ENCODE measurements around the gene MAP3K8. TPM values are rescaled to one million over a fixed set of nuclear protein-coding genes. Genes with fewer than 3 reads are reported as not detected.

The MAP3K8 gene
- total RNA-seq, 1 donor from 2014 or later, result 7.3 TPM

DNA sequence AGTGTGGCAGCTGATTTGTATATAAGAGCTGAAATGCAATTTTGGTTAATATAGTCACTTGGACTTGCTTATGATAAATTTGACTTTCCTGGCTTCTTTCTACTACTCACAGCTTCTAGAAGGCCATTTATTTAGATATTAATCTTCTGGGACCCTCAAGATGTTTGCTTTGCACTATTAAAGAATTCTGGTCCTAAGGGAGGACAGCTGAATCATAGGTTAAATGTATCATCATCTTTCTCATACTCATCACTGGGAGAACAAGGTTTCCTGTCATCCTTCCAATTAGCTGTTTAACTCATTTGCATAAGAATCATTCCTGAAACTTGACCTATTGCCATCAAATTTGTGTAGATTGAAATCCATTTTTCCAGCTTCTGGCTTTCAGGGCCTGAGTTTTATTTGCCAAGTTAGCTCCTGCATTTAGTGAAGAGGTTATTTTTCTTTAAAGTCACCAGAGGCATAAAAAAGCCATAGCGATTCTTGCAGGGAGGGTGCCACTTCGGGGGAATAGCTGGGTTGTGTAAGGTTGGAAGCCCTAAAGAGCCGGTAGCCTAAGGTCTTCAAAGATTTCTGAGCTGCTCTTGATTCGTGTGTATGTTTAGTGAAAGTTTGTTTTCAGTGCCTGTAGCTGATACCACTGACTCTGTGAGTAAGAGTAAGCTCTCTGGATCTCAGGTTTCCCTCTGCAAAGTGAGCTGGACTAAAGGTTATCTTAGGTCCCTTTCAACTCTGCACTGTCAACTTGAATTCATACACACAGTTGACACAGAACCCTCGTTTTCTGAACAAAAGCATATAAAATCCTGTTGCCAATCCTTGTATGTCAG, 4.3 kb downstream of the MAP3K8 start:
- DNase-seq (no peak), ATAC-seq (ENCODE audit: poor library complexity) (no peak)
- intact Hi-C loops (cut with DNase I), result no loop called here

DNA sequence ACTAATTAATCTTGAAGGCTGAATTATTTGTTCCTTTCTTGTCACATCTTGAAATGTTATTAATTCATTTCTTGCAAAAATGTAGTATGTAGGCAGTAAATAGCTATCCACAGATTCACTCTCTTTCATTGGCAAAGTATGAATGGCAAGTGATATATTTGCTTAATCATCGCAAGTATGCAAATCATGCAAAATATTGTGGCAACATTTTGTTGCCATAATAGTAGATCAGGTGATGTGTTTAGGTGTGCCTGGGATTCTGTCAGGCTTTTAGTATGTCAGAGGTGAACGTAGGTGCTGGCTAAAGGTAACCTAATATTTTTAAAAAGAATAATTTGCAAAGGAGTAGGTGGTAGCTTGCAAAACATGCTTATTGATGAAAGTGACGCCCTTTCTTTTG, 5.9 kb downstream of the MAP3K8 start:
- intact Hi-C loops (cut with DNase I), result no loop called here
- no peak for DNase-seq
- no peak for ATAC-seq (ENCODE audit: poor library complexity)

DNA sequence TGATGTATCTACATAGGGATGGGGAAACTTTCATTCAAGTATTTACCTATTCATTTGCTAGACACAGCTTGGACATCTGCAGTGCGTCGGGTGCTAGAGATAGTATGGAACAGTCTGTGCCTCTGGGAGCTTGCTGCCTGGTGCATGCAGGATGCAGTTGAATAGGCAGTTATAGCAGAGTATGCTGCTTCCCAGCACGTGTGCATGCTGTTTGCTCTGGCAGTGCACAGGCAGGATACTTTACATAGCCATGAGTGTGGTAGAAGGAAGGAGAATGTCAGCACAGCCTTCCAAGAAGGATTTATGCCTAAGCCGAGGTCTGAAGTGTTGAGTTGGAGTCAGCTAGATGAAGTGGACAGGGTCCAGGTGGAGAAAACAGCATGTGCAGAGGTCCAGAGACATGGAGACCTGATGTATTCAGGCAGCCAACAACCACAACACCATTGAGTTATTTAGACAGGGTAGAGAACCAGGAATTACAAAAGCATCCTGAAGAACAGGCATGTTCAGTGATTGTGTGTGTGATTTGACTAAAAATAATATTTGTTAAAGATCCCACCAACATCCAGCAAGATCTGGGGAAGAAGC, 8.1 kb downstream of the MAP3K8 start:
- intact Hi-C loops (cut with DNase I), result no loop called here
- DNase-seq (no peak), ATAC-seq (ENCODE audit: poor library complexity) (peak; percentile 36)

DNA sequence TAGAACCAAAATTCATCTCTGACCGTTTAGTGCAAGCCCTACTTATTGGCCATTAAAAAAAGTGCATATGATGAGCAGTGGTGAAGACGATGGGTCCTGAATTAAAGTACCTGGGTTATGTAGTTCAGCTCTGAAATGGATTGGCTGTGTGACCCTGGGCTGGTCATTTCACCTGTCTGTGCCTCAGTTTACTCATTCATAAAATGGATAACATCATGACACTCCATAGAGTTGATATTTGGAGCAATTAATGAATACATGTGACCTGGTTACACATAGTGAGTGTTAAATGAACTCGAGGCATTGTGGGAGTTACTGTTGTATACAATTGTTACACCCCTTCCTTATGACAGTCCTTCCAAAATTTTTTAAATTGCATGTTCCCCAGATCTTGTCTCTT, 9.1 kb downstream of the MAP3K8 start:
- intact Hi-C loops (cut with DNase I), result no loop called here
- DNase-seq (no peak), ATAC-seq (ENCODE audit: poor library complexity) (no peak)

DNA sequence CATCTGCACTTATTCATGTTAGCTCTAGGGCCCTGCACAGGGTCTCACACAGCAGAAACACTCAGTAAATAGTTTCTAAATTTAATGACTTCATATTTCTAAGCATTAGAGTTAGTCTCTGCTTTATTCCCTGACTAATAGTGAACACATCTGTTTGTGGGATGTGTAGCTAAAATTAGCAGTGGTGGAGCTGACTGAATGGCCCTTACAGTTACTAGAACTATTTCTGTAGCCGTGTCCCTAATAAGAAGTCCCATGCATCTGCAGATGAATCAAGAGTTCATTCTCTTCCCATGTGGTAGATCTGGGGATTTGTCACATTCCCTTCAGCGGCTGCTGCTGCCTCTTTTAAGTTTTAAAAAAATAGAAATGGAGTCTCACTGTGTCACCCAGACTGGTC, 11.7 kb downstream of the MAP3K8 start:
- DNase-seq (no peak), ATAC-seq (ENCODE audit: poor library complexity) (peak; percentile 61)
- intact Hi-C loops (cut with DNase I), result no loop called here

DNA sequence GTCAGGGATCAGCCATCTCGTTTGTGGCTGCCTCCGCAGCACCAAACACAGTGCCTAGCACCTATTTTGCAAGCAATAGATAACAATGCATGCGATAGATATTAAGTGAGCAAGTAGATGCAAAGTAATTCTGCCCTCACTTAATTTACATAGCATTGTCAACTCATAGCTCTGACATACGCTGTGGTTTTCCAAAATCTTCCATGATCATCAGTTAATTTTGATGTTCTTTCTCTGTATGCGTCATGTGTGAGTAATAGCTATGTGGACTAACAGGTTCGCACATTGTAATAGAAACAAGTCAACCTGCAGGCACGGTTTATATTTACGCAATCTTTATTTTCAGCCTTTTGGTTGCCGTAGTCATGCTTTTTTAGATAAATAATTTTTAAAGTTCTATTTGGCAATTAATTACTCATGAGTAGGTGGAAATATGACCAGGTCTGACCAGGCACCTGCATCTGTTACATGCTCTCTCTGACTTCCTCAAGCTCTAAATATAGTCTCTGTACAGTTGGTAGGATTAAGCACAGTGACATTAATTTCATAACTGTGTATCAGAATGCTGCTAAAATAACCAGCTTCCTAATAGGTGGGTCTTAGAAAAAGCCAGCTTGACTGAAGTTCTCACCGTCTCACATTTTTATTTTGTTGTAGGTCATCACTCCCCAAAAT, 13.3 kb downstream of the MAP3K8 start:
- intact Hi-C loops (cut with DNase I), result no loop called here
- no peak for DNase-seq
- ATAC-seq (ENCODE audit: poor library complexity), result no peak

DNA sequence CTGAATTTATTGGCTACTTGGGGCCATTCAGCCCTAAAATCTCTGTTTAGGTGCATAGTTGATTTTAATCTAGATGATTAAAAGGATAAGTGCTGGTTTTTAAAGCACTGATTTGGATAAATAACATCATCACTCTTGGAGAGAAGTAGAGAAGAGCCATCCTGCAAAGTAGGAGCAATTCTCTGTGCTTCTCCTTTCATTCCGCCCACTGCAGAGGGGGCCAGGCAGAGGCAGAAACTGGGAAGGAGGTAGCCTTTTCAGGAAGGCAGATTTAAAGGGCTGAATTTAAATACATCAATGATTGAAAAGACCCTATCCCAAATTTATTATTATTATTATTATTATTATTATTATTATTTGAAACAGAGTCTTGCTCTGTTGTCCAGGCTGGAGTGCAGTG, 14.1 kb downstream of the MAP3K8 start:
- no peak for ATAC-seq (ENCODE audit: poor library complexity)
- DNase-seq, result no peak
- intact Hi-C loops (cut with DNase I), result no loop called here

DNA sequence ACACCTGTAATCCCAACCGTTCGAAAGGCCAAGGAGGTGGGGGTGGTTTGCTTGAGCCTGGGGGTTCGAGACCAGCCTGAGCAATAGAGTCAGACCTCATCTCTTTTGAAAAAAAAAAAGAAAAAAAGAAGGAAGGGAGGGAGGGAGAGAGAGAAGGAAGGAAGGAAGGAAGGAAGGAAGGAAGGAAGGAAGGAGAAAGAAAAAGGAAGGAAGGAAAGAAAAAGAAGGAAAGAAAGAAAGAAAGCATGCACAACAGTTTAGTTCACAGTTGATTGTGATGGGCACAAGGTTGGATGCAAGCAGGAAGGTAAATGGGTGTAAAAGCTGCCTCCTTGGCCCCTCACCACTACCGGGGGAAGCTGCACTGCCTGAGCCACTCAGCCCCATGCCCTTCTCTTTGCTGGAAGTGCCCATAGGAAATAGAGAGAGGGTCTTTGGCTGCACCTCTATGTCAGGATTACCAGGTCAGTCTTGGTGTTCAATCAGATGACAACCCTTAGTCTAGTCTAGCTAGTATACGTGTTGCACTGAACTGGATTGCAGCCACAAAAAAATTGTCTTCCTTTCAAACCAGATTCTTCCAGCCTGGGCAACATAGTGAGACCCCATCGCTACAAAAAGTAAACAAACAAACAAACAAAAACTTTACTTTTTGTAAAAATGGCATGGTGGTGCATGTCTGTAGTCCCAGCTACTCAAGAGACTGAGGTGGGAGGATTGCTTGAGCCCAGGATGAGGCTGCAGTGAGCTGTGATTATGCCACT, 20.0 kb downstream of the MAP3K8 start:
- intact Hi-C loops (cut with DNase I), result no loop called here
- DNase-seq, result no peak
- ATAC-seq (ENCODE audit: poor library complexity), result no peak

DNA sequence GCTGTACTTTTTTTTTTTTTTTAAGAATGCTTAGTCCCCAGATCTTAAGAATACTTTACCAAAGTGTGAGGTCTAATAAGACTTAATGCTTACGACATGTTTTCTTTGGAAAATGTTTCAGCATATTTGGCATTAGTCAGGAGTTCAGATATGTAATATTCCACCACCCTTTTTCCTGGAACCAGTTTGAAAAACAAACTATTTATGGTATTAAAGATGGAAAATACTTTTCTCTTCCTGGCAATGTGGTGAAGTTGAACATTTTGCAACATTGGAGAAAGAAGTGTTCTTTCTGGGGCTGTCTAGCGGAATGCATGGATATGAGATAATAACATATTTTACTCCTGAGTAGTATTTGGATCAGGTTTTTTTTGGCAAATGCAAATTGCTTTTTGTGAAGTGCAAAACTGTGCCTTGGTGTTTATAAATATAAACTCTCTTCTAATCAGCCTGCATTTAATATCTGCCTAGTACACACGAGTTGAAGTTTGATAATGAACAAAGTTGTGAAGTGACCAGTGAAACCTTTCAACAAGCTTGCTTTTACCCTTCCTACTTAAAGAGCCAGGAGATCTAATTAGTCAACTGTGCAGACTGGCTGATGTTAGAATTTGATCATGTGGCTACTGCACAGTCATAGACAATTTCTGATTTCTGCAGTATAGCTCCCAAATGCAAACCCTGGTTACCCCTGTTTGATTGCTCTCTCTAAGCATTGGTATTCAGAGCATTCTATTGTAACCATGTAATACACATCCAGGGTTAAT, 20.9 kb downstream of the MAP3K8 start:
- ATAC-seq (ENCODE audit: poor library complexity) (peak; percentile 85), DNase-seq (no peak)
- intact Hi-C loops (cut with DNase I), result no loop called here

DNA sequence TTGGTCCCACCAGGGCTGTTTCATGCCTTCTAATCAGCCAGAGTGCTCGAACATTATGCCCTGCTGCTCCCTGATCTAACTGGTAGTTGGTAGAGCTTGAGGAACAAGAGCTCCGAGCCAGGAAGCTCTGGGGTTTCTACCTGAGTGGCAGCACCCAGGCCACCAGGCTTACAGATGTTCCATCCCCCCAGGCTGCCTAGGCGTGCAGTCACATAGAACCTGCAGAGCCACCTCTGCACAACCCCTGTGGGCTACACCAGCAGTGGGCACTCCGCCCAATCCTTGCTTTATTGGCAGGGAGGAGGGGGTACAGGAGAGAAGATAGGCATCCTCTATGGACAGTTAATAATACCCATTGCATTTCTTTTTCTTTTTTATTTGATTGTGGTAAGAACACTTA, 21.8 kb downstream of the MAP3K8 start:
- ATAC-seq (ENCODE audit: poor library complexity) (peak; percentile 26), DNase-seq (peak; percentile 53)
- intact Hi-C loops (cut with DNase I), result no loop called here

DNA sequence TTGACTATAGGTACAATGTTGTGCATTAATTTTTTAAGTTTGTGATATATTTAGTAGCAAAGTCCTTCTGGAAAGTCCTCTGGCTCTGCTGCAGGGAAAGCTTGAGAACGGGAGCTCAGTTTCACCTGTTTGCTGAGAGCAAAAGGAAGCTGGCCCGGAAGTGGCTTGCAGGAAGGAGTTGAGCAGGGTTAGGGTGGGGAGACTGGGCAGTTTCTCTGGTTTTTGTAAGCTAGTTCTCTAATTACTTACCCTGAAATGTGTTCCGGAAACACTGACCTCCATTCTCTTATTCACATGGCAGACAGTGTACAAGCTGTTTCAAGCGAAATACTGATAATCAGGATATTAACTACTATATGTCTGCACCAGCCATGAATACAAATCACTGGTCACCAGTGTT, 22.3 kb downstream of the MAP3K8 start:
- DNase-seq, result no peak
- ATAC-seq (ENCODE audit: poor library complexity), result peak; percentile 19
- intact Hi-C loops (cut with DNase I), result no loop called here

DNA sequence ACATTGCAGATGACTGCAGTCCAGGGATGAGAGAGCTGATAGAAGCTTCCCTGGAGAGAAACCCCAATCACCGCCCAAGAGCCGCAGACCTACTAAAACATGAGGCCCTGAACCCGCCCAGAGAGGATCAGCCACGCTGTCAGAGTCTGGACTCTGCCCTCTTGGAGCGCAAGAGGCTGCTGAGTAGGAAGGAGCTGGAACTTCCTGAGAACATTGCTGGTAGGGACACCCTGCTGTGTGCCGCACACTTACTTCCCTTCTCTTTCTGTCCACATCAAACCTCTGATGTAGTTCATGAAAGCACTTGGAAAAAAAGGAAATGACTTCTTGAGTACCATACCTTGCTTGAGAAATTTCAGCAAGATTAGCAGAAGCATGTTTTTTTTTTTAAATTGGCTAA, 25.3 kb downstream of the MAP3K8 start:
- DNase-seq (peak; percentile 59), ATAC-seq (ENCODE audit: poor library complexity) (peak; percentile 25)
- intact Hi-C loops (cut with DNase I), result no loop called here

DNA sequence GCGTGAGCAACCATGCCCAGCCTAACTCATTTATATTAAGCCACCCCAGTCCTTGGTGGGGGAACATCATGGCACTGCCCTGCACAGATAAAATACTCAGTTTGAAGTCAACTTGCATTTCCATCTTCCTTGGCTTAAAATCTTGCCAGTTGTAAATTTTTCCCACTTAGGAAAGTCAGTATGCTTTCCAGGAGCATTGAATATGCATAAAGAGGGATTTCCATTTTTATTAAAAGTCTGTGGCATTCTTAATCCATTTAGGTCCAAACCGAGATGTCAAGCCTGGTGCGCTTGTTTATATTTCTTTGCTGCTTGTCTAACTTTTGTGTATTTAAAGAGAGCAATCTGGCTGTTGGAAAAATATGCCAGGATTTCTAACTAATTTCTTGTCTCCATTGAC, 26.1 kb downstream of the MAP3K8 start:
- no peak for ATAC-seq (ENCODE audit: poor library complexity)
- intact Hi-C loops (cut with DNase I), result no loop called here
- no peak for DNase-seq

DNA sequence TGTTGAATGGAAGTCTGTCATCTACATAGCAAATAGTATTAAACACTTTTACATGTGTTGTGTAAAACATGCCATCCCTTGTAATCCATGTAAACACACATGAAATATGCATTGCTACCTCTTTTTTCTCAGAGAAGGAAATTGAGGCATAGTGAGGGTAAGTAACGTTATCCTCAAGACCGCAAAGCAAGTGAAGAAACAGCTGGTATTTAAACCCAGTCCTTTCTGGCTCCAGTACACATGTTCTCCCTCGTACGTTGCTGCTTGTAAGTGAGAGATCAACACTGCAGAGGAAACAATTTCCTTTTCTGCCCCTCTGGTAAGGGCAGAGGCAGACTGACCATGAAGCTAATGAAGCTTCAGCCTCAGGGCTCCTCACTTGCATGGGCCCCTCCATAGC, 28.5 kb downstream of the MAP3K8 start:
- DNase-seq (no peak), ATAC-seq (ENCODE audit: poor library complexity) (peak; percentile 52)
- intact Hi-C loops (cut with DNase I), result no loop called here

DNA sequence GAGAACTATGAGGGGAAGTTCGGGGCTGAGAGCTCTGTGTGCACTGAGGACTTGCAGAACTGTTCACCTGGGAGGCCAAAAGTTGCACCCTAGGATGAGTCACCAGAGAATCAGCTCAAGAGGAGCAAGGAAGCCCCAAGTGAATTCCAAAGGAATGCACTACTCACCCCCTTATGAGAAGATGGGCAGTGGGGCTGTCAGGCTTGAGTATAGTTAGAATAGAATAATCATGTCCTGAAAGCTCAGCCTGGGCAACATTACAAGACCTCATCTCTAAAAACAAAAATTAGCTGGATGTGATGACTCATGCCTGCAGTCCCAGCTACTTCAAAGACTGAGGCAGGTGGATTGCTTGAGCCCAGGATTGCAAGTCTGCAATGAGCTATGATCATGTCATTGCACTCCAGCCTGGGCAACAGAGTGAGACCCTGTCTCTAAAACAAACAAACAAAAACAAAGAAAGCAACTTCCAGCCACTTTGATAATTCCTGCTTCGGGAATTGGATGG, 30.0 kb downstream of the MAP3K8 start:
- DNase-seq (no peak), ATAC-seq (ENCODE audit: poor library complexity) (no peak)
- intact Hi-C loops (cut with DNase I), result no loop called here

DNA sequence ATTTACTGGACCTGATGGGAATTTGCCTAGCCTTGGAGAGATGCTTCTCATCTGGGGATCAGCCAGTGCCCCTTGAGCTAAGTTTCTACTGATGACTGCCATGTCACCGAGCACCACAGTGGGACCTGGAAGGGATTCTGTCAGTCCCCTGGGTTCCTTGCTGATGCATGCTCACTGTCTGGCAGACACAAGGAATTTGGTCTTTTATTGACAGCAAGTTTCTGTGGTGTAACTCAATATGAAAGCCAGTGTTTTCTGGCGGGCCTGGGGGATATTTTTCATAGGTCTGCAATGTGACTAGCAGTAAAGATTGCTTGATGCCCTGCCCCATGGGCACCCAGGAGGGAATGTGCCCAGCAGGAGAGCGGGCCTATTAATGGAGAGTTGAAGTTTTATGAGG, 30.7 kb downstream of the MAP3K8 start:
- DNase-seq, result no peak
- no peak for ATAC-seq (ENCODE audit: poor library complexity)
- intact Hi-C loops (cut with DNase I), result no loop called here

DNA sequence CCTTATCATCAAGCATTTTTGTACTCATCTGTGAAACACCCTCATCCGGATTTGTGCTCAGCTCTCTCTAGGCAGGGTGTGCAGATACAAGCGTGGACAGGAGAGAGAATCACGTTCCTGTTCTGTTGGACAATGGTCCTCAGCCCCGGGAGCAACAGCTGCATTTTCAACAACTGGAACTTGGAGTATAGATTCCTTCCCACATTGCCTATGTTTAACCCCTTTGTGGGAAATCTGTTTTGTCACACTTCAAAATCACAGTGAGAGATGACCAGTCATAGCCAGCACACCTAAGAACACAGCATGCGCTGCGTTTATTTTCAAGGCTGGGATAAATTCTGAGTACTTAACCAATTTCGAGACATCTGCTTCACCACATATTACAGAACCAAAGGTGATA, 32.5 kb downstream of the MAP3K8 start:
- intact Hi-C loops (cut with DNase I), result no loop called here
- ATAC-seq (ENCODE audit: poor library complexity) (no peak), DNase-seq (no peak)

DNA sequence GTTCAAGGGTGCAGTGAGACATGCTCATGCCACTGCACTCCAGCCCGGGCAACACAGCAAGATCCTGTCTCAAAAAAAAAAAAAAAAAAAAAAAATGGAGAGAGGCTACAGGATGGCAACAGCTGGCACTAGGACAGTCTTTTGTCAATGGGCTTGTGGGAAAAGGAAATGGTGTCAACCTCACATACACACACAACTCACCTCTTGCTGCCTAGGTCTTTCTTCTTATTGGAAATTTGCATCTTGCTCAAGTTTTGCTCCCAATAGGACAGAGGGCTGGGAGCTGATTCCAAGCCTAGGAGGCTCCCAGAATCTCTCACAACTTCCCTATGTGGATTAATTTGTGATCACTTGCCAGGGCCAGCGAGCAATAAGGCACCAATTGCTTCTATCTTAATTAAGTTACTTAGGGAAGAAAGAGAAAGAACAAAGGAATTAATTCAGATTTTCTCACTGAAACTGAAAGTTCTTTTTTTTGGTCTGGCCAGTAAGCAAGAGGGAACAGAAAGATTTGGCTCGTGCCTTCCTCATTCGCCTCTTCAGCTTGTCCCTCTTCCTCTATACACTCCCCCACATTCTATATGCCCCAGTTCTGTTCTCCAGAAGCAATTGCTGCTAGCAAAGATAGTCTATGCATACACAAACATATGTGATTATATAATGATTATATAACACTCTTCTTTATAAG, 33.8 kb downstream of the MAP3K8 start:
- ATAC-seq (ENCODE audit: poor library complexity), result peak; percentile 63
- no peak for DNase-seq
- intact Hi-C loops (cut with DNase I), result no loop called here
